Neural cell (in vitro differentiated cells): ENCODE results near the gene TNFSF15. TPM values are rescaled to one million over a fixed set of nuclear protein-coding genes. Genes with fewer than 3 reads are reported as not detected.

Experiments
- H2AFZ ChIP-seq: fragments of 200-600, 300-800 bp; sonication (generic), shearing (Covaris generic); 2 replicates; pipeline ENCODE4 v1.6.0; 2014; ENCODE audit warnings: low read depth, mild to moderate bottlenecking, antibody characterized with exemption, low read length, moderate library complexity
- H3F3A ChIP-seq: fragments of 200-600 bp; shearing (Covaris generic); 2 replicates; pipeline ENCODE4 v1.6.1; 2016; ENCODE audit warnings: mild to moderate bottlenecking, moderate library complexity, mixed read lengths, antibody characterized with exemption, low read length; ENCODE audit not compliant: insufficient read depth, poor library complexity, severe bottlenecking
- H3K27ac ChIP-seq: fragments of 200-600, 300-800 bp; sonication (generic), shearing (Covaris generic); 2 replicates; pipeline ENCODE4 v1.5.1; 2014; ENCODE audit warnings: mild to moderate bottlenecking, low read length, moderate library complexity
- H3K27me3 ChIP-seq: fragments of 300-800, 200-600 bp; sonication (generic), shearing (Covaris generic); 2 replicates; pipeline ENCODE4 v1.6.0; 2014; ENCODE audit warnings: mild to moderate bottlenecking, low read depth, low read length, moderate library complexity; ENCODE audit not compliant: insufficient read depth
- H3K36me3 ChIP-seq: fragments of 300-800, 200-600 bp; sonication (generic), shearing (Covaris generic); 2 replicates; pipeline ENCODE4 v1.5.1; 2014; ENCODE audit warnings: mild to moderate bottlenecking, antibody characterized with exemption, low read length, moderate library complexity; ENCODE audit not compliant: insufficient read depth
- H3K4me2 ChIP-seq: fragments of 300-800, 200-600 bp; sonication (generic), shearing (Covaris generic); 2 replicates; pipeline ENCODE4 v1.6.0; 2014; ENCODE audit warnings: mild to moderate bottlenecking, low read length
- H3K4me3 ChIP-seq: fragments of 300-800, 200-600 bp; sonication (generic), shearing (Covaris generic); 2 replicates; pipeline ENCODE4 v1.5.1; 2014; ENCODE audit warnings: mild to moderate bottlenecking, low read length, moderate library complexity
- H3K79me2 ChIP-seq: fragments of 200-600 bp; shearing (Covaris generic); replicated peaks from 2 replicates; pipeline ENCODE4 v1.6.0; 2014; ENCODE audit warnings: mild to moderate bottlenecking, low read length, moderate library complexity; ENCODE audit not compliant: insufficient read depth
- H3K9ac ChIP-seq: fragments of 300-800, 200-600 bp; sonication (generic), shearing (Covaris generic); 2 replicates; pipeline ENCODE4 v1.6.1; 2016; ENCODE audit warnings: mild to moderate bottlenecking, low read length, mixed read lengths
- H3K9me2 ChIP-seq: fragments of 200-600 bp; shearing (Covaris generic); 2 replicates; pipeline ENCODE4 v1.6.1; 2016; ENCODE audit warnings: mild to moderate bottlenecking, low read length, mixed read lengths; ENCODE audit not compliant: insufficient read depth
- H3K9me3 ChIP-seq: fragments of 200-600, 300-800 bp; sonication (generic), shearing (Covaris generic); 2 replicates; pipeline ENCODE4 v1.6.1; 2016; ENCODE audit warnings: mild to moderate bottlenecking, mixed run types, low read length, moderate library complexity, mixed read lengths
- H4K20me1 ChIP-seq: fragments of 200-600 bp; shearing (Covaris generic); 2 replicates; pipeline ENCODE4 v1.6.1; 2016; ENCODE audit warnings: mild to moderate bottlenecking, mixed run types; ENCODE audit not compliant: insufficient read depth
- EP300 ChIP-seq: fragments of 450-650 bp; conservative IDR thresholded peaks from 2 replicates; pipeline ENCODE4 v1.6.1; 2014; ENCODE audit warnings: antibody characterized with exemption, mild to moderate bottlenecking, moderate library complexity; ENCODE audit not compliant: poor library complexity, severe bottlenecking
- EZH2 ChIP-seq: fragments of 200-600, 300-800 bp; shearing (Covaris generic), sonication (generic); IDR thresholded peaks from 2 replicates; pipeline ENCODE4 v1.6.1; 2014; ENCODE audit warnings: antibody characterized with exemption, low read length, borderline replicate concordance, mild to moderate bottlenecking; ENCODE audit not compliant: insufficient read depth, poor library complexity, severe bottlenecking
- MXI1 ChIP-seq: fragments of 450-650 bp; conservative IDR thresholded peaks from 2 replicates; pipeline ENCODE4 v1.6.1; 2014; ENCODE audit warnings: antibody characterized with exemption, mild to moderate bottlenecking; ENCODE audit not compliant: poor library complexity, severe bottlenecking
- POLR2AphosphoS5 ChIP-seq: IDR thresholded peaks from 2 replicates; pipeline ENCODE4 v1.6.1; 2012
- RAD21 ChIP-seq: fragments of 450-650 bp; conservative IDR thresholded peaks from 2 replicates; pipeline ENCODE4 v1.6.1; 2014; ENCODE audit warnings: antibody characterized with exemption, mild to moderate bottlenecking, moderate library complexity
- SMC3 ChIP-seq: fragments of 450-650 bp; conservative IDR thresholded peaks from 2 replicates; pipeline ENCODE4 v1.6.1; 2014; ENCODE audit warnings: antibody characterized with exemption, mild to moderate bottlenecking, moderate library complexity; ENCODE audit not compliant: poor library complexity
- polyA plus RNA-seq: library from polyadenylated mRNA; depleted of rRNA; stranded (reverse); fragments of >200 nt; gene quantifications from 2 replicates; pipeline ENCODE4 v1.2.3, GENCODE V29; 2014
- TF ChIP-seq, protein P1 (sequence below): IDR thresholded peaks from 2 replicates; pipeline ENCODE4 v1.6.1; 2012; ENCODE audit warnings: borderline replicate concordance
- TF ChIP-seq, protein P2 (sequence below): fragments of 450-650 bp; IDR thresholded peaks from 2 replicates; pipeline ENCODE4 v1.5.1; 2014; ENCODE audit warnings: antibody characterized with exemption, mild to moderate bottlenecking, moderate library complexity; ENCODE audit not compliant: poor library complexity, severe bottlenecking

TNFSF15 gene
- polyA plus RNA-seq, 1 donor from 2014 or later, result not detected

DNA sequence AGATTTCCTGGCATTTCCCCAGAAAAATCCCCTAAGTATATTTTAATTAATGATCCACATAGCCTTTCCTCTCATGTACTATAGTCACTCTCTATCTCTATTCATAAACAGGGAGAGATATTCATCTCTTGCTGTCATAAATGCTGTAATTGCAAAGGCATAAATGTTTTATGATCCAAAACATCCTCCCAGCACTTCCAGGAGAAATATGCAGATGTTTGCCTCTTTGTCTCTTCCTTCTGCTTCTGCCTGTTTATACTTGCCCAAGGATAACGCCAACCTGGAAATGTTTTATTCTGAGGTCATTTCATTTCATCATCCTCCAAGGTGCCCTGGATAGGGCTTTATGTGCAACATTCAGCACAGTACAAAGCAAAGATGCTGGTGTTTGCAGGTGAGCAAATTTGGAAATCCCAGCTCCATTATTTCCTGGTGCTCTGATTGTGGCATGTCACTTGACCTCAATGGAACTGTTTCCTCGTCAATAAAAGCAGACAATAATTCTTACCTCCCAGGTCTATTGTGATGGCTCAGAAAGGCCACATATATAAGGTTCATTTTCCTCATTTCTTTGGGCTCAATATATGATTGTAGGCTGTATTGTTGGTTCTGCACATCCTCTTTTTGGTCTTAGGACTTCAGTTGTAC lies 6.9 kb downstream of the TNFSF15 start:
- Histone ChIP-seq H3K4me3 (no peak overlapping the region), H3K79me2 (no peaks in the 10 kb centered on the region), H3K9me3 (no peaks in the 10 kb centered on the region), H3K36me3 (no peaks in the 10 kb centered on the region), H4K20me1 (no peaks in the 10 kb centered on the region), H3K4me2 (no peak overlapping the region), H2AFZ (no peak overlapping the region), H3K9me2 (no peaks in the 10 kb centered on the region), H3K9ac (no peak overlapping the region), H3K27ac (no peak overlapping the region), H3K27me3 (no peaks in the 10 kb centered on the region), H3F3A (no peaks in the 10 kb centered on the region)
- no peak for TF ChIP-seq SMC3
- TF ChIP-seq EP300, result no peak
- TF ChIP-seq MXI1, result no peak
- no peak for TF ChIP-seq POLR2AphosphoS5
- TF ChIP-seq, protein P1, sequence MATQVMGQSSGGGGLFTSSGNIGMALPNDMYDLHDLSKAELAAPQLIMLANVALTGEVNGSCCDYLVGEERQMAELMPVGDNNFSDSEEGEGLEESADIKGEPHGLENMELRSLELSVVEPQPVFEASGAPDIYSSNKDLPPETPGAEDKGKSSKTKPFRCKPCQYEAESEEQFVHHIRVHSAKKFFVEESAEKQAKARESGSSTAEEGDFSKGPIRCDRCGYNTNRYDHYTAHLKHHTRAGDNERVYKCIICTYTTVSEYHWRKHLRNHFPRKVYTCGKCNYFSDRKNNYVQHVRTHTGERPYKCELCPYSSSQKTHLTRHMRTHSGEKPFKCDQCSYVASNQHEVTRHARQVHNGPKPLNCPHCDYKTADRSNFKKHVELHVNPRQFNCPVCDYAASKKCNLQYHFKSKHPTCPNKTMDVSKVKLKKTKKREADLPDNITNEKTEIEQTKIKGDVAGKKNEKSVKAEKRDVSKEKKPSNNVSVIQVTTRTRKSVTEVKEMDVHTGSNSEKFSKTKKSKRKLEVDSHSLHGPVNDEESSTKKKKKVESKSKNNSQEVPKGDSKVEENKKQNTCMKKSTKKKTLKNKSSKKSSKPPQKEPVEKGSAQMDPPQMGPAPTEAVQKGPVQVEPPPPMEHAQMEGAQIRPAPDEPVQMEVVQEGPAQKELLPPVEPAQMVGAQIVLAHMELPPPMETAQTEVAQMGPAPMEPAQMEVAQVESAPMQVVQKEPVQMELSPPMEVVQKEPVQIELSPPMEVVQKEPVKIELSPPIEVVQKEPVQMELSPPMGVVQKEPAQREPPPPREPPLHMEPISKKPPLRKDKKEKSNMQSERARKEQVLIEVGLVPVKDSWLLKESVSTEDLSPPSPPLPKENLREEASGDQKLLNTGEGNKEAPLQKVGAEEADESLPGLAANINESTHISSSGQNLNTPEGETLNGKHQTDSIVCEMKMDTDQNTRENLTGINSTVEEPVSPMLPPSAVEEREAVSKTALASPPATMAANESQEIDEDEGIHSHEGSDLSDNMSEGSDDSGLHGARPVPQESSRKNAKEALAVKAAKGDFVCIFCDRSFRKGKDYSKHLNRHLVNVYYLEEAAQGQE, result no peak
- no peak for TF ChIP-seq EZH2
- TF ChIP-seq RAD21, result no peak
- TF ChIP-seq, protein P2, sequence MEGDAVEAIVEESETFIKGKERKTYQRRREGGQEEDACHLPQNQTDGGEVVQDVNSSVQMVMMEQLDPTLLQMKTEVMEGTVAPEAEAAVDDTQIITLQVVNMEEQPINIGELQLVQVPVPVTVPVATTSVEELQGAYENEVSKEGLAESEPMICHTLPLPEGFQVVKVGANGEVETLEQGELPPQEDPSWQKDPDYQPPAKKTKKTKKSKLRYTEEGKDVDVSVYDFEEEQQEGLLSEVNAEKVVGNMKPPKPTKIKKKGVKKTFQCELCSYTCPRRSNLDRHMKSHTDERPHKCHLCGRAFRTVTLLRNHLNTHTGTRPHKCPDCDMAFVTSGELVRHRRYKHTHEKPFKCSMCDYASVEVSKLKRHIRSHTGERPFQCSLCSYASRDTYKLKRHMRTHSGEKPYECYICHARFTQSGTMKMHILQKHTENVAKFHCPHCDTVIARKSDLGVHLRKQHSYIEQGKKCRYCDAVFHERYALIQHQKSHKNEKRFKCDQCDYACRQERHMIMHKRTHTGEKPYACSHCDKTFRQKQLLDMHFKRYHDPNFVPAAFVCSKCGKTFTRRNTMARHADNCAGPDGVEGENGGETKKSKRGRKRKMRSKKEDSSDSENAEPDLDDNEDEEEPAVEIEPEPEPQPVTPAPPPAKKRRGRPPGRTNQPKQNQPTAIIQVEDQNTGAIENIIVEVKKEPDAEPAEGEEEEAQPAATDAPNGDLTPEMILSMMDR, result no peak

DNA sequence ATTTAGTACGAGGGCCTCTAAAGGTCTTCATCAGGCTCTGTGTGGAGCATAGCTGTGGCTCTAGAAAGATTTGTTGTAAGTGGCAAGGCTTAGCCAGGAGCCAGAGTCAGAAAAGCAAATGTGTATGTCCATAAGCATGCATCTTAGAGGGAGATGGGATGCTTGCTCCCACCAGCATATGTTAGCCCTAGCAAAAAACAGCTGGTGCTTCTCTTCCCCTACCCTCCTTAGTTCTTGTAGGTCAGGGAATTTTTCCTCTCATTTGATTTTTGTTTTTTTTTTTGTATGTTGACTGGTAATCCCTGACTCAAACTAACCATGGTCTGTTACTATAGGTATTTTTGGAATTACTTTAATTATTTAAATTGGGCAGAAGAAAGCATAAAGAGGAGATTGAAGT lies 7.7 kb downstream of the TNFSF15 start:
- no peaks in the 10 kb centered on the region for H3K27me3 ChIP-seq
- H3K4me3 ChIP-seq, result no peak overlapping the region
- no peak overlapping the region for H3K4me2 ChIP-seq
- no peaks in the 10 kb centered on the region for H3K9me2 ChIP-seq
- H3K79me2 ChIP-seq, result no peaks in the 10 kb centered on the region
- no peak overlapping the region for H2AFZ ChIP-seq
- TF ChIP-seq POLR2AphosphoS5 (no peak), EZH2 (no peak)
- no peak overlapping the region for H3K9ac ChIP-seq
- no peak overlapping the region for H3K27ac ChIP-seq
- H3K36me3 ChIP-seq, result no peaks in the 10 kb centered on the region
- H3F3A ChIP-seq, result no peaks in the 10 kb centered on the region
- no peaks in the 10 kb centered on the region for H3K9me3 ChIP-seq
- H4K20me1 ChIP-seq, result no peaks in the 10 kb centered on the region

DNA sequence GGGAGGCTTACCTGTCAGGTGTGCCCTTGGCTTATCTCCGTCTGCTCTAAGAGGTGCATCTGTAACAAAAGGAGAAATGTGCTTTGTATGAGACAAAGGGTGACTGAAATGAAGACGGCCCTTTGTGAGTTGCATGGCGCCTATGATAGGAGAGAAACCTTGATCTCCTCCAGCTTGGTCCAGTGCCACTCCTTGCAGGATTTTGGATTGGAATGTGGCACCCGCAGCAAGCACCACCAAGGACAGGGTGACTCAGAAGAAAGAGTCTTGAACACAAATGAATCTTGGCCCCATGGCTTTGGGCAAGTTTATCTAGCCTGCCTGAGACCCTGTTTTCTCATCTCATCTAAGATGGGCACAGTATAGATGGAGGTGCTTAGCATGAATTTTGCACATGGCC lies 13.4 kb downstream of the TNFSF15 start:
- no peaks in the 10 kb centered on the region for H3K27me3 ChIP-seq
- no peaks in the 10 kb centered on the region for H3K79me2 ChIP-seq
- no peak overlapping the region for H3K9ac ChIP-seq
- no peak overlapping the region for H2AFZ ChIP-seq
- H3F3A ChIP-seq, result no peaks in the 10 kb centered on the region
- H3K4me2 ChIP-seq, result no peak overlapping the region
- H3K9me3 ChIP-seq, result no peaks in the 10 kb centered on the region
- no peaks in the 10 kb centered on the region for H4K20me1 ChIP-seq
- no peaks in the 10 kb centered on the region for H3K36me3 ChIP-seq
- TF ChIP-seq EP300 (no peak), MXI1 (no peak), EZH2 (no peak), POLR2AphosphoS5 (no peak), RAD21 (no peak), SMC3 (no peak)
- TF ChIP-seq, protein P1, result no peak
- TF ChIP-seq, protein P2, result no peak
- no peaks in the 10 kb centered on the region for H3K9me2 ChIP-seq
- H3K27ac ChIP-seq, result no peak overlapping the region
- H3K4me3 ChIP-seq, result no peak overlapping the region
